Neural cell (in vitro differentiated cells): ENCODE results near the gene MYPOP. TPM values are rescaled to one million over a fixed set of nuclear protein-coding genes. Genes with fewer than 3 reads are reported as not detected.
A peak's percentile ranks its signal among the peaks of the same experiment; 100 is the strongest.

Experiments
- H2AFZ ChIP-seq: fragments of 200-600, 300-800 bp; sonication (generic), shearing (Covaris generic); 2 replicates; pipeline ENCODE4 v1.6.0; 2014; ENCODE audit warnings: low read depth, mild to moderate bottlenecking, antibody characterized with exemption, low read length, moderate library complexity
- H3F3A ChIP-seq: fragments of 200-600 bp; shearing (Covaris generic); 2 replicates; pipeline ENCODE4 v1.6.1; 2016; ENCODE audit warnings: mild to moderate bottlenecking, moderate library complexity, mixed read lengths, antibody characterized with exemption, low read length; ENCODE audit not compliant: insufficient read depth, poor library complexity, severe bottlenecking
- H3K27ac ChIP-seq: fragments of 200-600, 300-800 bp; sonication (generic), shearing (Covaris generic); 2 replicates; pipeline ENCODE4 v1.5.1; 2014; ENCODE audit warnings: mild to moderate bottlenecking, low read length, moderate library complexity
- H3K27me3 ChIP-seq: fragments of 300-800, 200-600 bp; sonication (generic), shearing (Covaris generic); 2 replicates; pipeline ENCODE4 v1.6.0; 2014; ENCODE audit warnings: mild to moderate bottlenecking, low read depth, low read length, moderate library complexity; ENCODE audit not compliant: insufficient read depth
- H3K36me3 ChIP-seq: fragments of 300-800, 200-600 bp; sonication (generic), shearing (Covaris generic); 2 replicates; pipeline ENCODE4 v1.5.1; 2014; ENCODE audit warnings: mild to moderate bottlenecking, antibody characterized with exemption, low read length, moderate library complexity; ENCODE audit not compliant: insufficient read depth
- H3K4me2 ChIP-seq: fragments of 300-800, 200-600 bp; sonication (generic), shearing (Covaris generic); 2 replicates; pipeline ENCODE4 v1.6.0; 2014; ENCODE audit warnings: mild to moderate bottlenecking, low read length
- H3K4me3 ChIP-seq: fragments of 300-800, 200-600 bp; sonication (generic), shearing (Covaris generic); 2 replicates; pipeline ENCODE4 v1.5.1; 2014; ENCODE audit warnings: mild to moderate bottlenecking, low read length, moderate library complexity
- H3K79me2 ChIP-seq: fragments of 200-600 bp; shearing (Covaris generic); replicated peaks from 2 replicates; pipeline ENCODE4 v1.6.0; 2014; ENCODE audit warnings: mild to moderate bottlenecking, low read length, moderate library complexity; ENCODE audit not compliant: insufficient read depth
- H3K9ac ChIP-seq: fragments of 300-800, 200-600 bp; sonication (generic), shearing (Covaris generic); 2 replicates; pipeline ENCODE4 v1.6.1; 2016; ENCODE audit warnings: mild to moderate bottlenecking, low read length, mixed read lengths
- H3K9me2 ChIP-seq: fragments of 200-600 bp; shearing (Covaris generic); 2 replicates; pipeline ENCODE4 v1.6.1; 2016; ENCODE audit warnings: mild to moderate bottlenecking, low read length, mixed read lengths; ENCODE audit not compliant: insufficient read depth
- H3K9me3 ChIP-seq: fragments of 200-600, 300-800 bp; sonication (generic), shearing (Covaris generic); 2 replicates; pipeline ENCODE4 v1.6.1; 2016; ENCODE audit warnings: mild to moderate bottlenecking, mixed run types, low read length, moderate library complexity, mixed read lengths
- H4K20me1 ChIP-seq: fragments of 200-600 bp; shearing (Covaris generic); 2 replicates; pipeline ENCODE4 v1.6.1; 2016; ENCODE audit warnings: mild to moderate bottlenecking, mixed run types; ENCODE audit not compliant: insufficient read depth
- EP300 ChIP-seq: fragments of 450-650 bp; conservative IDR thresholded peaks from 2 replicates; pipeline ENCODE4 v1.6.1; 2014; ENCODE audit warnings: antibody characterized with exemption, mild to moderate bottlenecking, moderate library complexity; ENCODE audit not compliant: poor library complexity, severe bottlenecking
- EZH2 ChIP-seq: fragments of 200-600, 300-800 bp; shearing (Covaris generic), sonication (generic); IDR thresholded peaks from 2 replicates; pipeline ENCODE4 v1.6.1; 2014; ENCODE audit warnings: antibody characterized with exemption, low read length, borderline replicate concordance, mild to moderate bottlenecking; ENCODE audit not compliant: insufficient read depth, poor library complexity, severe bottlenecking
- MXI1 ChIP-seq: fragments of 450-650 bp; conservative IDR thresholded peaks from 2 replicates; pipeline ENCODE4 v1.6.1; 2014; ENCODE audit warnings: antibody characterized with exemption, mild to moderate bottlenecking; ENCODE audit not compliant: poor library complexity, severe bottlenecking
- POLR2AphosphoS5 ChIP-seq: IDR thresholded peaks from 2 replicates; pipeline ENCODE4 v1.6.1; 2012
- RAD21 ChIP-seq: fragments of 450-650 bp; conservative IDR thresholded peaks from 2 replicates; pipeline ENCODE4 v1.6.1; 2014; ENCODE audit warnings: antibody characterized with exemption, mild to moderate bottlenecking, moderate library complexity
- SMC3 ChIP-seq: fragments of 450-650 bp; conservative IDR thresholded peaks from 2 replicates; pipeline ENCODE4 v1.6.1; 2014; ENCODE audit warnings: antibody characterized with exemption, mild to moderate bottlenecking, moderate library complexity; ENCODE audit not compliant: poor library complexity
- TAF1 ChIP-seq: IDR thresholded peaks from 2 replicates; pipeline ENCODE4 v1.6.1; 2012; ENCODE audit warnings: low read depth
- polyA plus RNA-seq: library from polyadenylated mRNA; depleted of rRNA; stranded (reverse); fragments of >200 nt; gene quantifications from 2 replicates; pipeline ENCODE4 v1.2.3, GENCODE V29; 2014
- TF ChIP-seq, protein P1 (sequence below): fragments of 450-650 bp; IDR thresholded peaks from 2 replicates; pipeline ENCODE4 v1.5.1; 2014; ENCODE audit warnings: antibody characterized with exemption, mild to moderate bottlenecking, moderate library complexity; ENCODE audit not compliant: poor library complexity, severe bottlenecking
- TF ChIP-seq, protein P2 (sequence below): IDR thresholded peaks from 2 replicates; pipeline ENCODE4 v1.6.1; 2012; ENCODE audit warnings: borderline replicate concordance

The MYPOP gene
- polyA plus RNA-seq, 1 donor from 2014 or later, result 0.90 TPM

DNA sequence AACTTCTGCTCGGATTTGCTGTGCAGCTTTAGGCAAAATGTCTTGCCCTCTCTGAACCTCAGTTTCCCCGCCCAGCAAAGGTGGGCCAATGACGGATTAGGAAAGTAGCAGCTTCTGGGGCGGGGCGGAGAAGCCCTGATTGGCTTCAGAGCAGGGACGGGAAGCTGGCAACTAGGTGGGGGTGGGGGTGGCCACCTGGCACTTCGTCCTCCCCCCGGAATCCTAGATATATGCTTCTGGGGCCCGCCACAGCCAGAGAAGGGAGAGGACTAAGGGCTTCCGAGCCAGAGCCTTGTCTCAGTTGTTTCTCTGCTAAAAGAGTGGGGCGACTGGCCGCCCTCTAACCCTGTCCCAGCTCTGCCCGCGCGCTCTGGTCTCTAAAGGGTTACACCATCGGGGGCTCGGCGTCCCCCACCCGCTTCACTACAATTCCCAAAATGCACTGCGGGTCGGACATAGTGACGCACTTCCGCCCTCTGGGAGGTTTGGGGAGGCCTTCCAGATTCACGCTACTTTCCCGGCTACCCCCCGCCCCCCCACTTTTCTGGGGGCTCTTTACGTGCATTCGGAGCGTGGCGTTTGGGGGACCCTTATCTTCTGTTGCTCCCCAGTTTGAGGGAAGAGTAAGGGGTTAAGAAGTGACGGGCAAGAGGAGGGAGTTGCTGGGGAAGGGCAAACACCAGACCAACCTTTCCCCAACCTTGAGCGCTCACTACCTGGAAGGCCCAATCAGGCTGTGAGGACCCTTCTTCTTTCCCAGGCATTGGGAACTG lies 15.8 kb downstream of the MYPOP start:
- Histone ChIP-seq H3F3A (no peaks in the 10 kb centered on the region), H3K9me3 (no peaks in the 10 kb centered on the region), H2AFZ (peak overlapping the region; percentile 76), H3K27ac (peak overlapping the region; percentile 82), H3K79me2 (peaks cover 5% of the 10 kb centered on the region), H3K9me2 (no peaks in the 10 kb centered on the region), H3K36me3 (no peaks in the 10 kb centered on the region), H4K20me1 (peaks cover 10% of the 10 kb centered on the region), H3K4me2 (peak overlapping the region; percentile 82), H3K4me3 (peak overlapping the region; percentile 83), H3K9ac (peak overlapping the region; percentile 82), H3K27me3 (no peaks in the 10 kb centered on the region)
- TF ChIP-seq EP300 (peak; percentile 30), POLR2AphosphoS5 (peak; percentile 77), SMC3 (no peak), EZH2 (no peak), RAD21 (no peak), MXI1 (no peak), TAF1 (peak; percentile 38)
- TF ChIP-seq, protein P1, sequence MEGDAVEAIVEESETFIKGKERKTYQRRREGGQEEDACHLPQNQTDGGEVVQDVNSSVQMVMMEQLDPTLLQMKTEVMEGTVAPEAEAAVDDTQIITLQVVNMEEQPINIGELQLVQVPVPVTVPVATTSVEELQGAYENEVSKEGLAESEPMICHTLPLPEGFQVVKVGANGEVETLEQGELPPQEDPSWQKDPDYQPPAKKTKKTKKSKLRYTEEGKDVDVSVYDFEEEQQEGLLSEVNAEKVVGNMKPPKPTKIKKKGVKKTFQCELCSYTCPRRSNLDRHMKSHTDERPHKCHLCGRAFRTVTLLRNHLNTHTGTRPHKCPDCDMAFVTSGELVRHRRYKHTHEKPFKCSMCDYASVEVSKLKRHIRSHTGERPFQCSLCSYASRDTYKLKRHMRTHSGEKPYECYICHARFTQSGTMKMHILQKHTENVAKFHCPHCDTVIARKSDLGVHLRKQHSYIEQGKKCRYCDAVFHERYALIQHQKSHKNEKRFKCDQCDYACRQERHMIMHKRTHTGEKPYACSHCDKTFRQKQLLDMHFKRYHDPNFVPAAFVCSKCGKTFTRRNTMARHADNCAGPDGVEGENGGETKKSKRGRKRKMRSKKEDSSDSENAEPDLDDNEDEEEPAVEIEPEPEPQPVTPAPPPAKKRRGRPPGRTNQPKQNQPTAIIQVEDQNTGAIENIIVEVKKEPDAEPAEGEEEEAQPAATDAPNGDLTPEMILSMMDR, result no peak
- TF ChIP-seq, protein P2, sequence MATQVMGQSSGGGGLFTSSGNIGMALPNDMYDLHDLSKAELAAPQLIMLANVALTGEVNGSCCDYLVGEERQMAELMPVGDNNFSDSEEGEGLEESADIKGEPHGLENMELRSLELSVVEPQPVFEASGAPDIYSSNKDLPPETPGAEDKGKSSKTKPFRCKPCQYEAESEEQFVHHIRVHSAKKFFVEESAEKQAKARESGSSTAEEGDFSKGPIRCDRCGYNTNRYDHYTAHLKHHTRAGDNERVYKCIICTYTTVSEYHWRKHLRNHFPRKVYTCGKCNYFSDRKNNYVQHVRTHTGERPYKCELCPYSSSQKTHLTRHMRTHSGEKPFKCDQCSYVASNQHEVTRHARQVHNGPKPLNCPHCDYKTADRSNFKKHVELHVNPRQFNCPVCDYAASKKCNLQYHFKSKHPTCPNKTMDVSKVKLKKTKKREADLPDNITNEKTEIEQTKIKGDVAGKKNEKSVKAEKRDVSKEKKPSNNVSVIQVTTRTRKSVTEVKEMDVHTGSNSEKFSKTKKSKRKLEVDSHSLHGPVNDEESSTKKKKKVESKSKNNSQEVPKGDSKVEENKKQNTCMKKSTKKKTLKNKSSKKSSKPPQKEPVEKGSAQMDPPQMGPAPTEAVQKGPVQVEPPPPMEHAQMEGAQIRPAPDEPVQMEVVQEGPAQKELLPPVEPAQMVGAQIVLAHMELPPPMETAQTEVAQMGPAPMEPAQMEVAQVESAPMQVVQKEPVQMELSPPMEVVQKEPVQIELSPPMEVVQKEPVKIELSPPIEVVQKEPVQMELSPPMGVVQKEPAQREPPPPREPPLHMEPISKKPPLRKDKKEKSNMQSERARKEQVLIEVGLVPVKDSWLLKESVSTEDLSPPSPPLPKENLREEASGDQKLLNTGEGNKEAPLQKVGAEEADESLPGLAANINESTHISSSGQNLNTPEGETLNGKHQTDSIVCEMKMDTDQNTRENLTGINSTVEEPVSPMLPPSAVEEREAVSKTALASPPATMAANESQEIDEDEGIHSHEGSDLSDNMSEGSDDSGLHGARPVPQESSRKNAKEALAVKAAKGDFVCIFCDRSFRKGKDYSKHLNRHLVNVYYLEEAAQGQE, result peak; percentile 55

DNA sequence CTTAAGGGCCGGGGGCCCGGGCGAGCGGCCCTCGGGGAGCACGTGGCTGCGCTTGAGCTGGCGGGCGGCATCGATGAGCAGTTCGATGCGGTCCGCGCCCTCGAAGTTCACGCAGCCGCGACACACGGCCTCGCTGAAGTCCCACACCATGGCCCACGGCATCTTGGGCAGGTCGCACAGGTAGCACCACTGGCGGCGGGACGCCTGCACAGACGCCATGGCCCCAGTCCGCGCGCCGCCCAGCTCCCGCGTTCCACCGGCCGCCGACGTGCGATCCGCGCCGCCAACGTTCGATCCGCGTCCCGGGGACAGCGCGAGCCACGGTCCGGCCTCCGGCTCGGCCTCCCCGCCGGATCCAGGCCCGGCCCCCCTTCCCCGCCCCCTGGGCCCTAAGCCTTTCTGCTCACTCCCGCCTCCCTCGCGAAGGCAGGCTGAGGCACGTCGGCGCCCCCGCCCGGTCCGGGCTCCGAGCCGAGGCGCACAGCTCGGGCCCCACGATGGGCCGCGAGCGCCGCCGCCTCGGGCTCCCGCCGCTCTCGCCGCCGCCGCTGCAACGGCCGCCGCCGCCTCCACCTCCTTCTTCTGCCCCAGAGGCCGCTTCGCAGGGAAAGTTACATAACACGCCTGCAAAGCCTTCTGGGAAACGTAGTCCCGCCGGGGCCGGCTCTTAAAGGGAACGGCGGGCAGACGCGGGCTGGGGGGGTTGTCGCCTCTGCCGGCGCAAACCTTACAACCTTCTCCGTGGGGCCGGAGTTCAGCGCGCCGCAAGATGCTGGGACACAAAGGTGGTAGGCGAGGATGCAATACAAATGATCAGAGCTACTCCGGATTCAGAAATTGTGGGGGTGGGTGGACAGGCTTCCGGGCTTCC lies 16.6 kb downstream of the MYPOP start, which contains the start of gene IRF2BP1:
Gene IRF2BP1, minus strand, starts transcription at position 586 of the 871 bp plus-strand sequence. Its CDS starts 367 bp downstream, at position 219.
- Histone ChIP-seq H3K4me2 (peak within 1 kb of the TSS; percentile 82), H3K9me3 (no peaks in the 10 kb centered on the region), H3F3A (no peaks in the 10 kb centered on the region), H2AFZ (peak within 1 kb of the TSS; percentile 76), H3K36me3 (no peaks in the 10 kb centered on the region), H3K4me3 (peak within 1 kb of the TSS; percentile 83), H3K79me2 (peaks cover 5% of the 10 kb centered on the region), H4K20me1 (peaks cover 10% of the 10 kb centered on the region), H3K9me2 (no peaks in the 10 kb centered on the region), H3K9ac (peak within 1 kb of the TSS; percentile 82), H3K27ac (peak within 1 kb of the TSS; percentile 82), H3K27me3 (no peaks in the 10 kb centered on the region)
- TF ChIP-seq TAF1 (no peak), RAD21 (no peak), POLR2AphosphoS5 (peak; percentile 75), SMC3 (no peak), MXI1 (peak; percentile 37), EP300 (peak; percentile 28), EZH2 (no peak)
- TF ChIP-seq, protein P2, result no peak
- TF ChIP-seq, protein P1, result peak; percentile 39
